ENCODE data around the gene SH3BGR. TPM values are rescaled to one million over a fixed set of nuclear protein-coding genes. Genes with fewer than 3 reads are reported as not detected.

SH3BGR gene
- total and polyA plus RNA-seq, 4 donors: 17.0 to 72.2 (median 39.8) TPM

DNA sequence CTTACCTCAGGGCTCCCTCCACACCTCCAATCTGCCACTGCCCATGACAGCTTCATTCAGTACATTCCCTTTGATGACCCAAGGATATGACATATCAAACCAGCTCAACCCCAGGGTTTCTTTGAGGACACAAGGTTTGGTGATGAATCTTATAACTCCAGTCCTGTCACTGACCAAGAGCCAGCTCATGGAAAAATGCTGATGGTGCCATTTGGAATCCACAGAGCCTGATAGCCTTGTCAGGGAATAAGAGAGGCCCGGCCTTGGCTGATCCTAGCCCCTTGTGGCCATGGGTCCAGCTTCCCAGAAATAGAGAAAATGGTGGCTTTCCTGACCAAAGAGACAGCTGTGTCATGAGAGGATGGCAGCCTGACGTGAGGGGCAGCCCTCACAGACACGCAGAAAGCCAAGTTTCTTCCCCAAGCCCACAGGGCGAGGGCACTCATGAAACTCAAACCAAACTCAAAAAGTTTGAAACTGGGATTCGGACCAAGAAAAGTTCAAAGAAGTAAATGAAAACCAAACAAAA is 75.4 kb downstream of the SH3BGR start:
- no peaks in the 10 kb centered on the region for H3K9me3 ChIP-seq (ENCODE audit: control insufficient read depth, low read length)
- ATAC-seq (ENCODE audit: low FRiP score) (no peak), DNase-seq (no peak)
- H3K27ac ChIP-seq (ENCODE audit: low read depth in 1 of 2, low read length in 2 of 2): no peak overlapping the region
- H3K4me3 ChIP-seq (ENCODE audit: low read length in 2 of 2): no peak overlapping the region
- no peaks in the 10 kb centered on the region for H3K4me1 ChIP-seq (ENCODE audit: control insufficient read depth in 1 of 2, insufficient read depth in 2 of 2, low read length in 2 of 2)
- WGBS, 2 donors: 82 to 86% methylated on average over 5 of the region's 5 CpGs
- intact Hi-C loops (cut with DNase I): no loop called here
- H3K27me3 ChIP-seq (ENCODE audit: control insufficient read depth in 1 of 2, insufficient read depth in 2 of 2, low read length in 1 of 2): no peaks in the 10 kb centered on the region
- H3K36me3 ChIP-seq (ENCODE audit: control insufficient read depth in 1 of 2, insufficient read depth in 2 of 2, low read length in 1 of 2): no peaks in the 10 kb centered on the region

GRCh38 chr21:39527664-39528381 is 76.1 kb downstream of the SH3BGR start:
- Histone ChIP-seq H3K4me3 (ENCODE audit: low read length in 2 of 2) (no peak overlapping the region), H3K9me3 (ENCODE audit: control insufficient read depth, low read length) (no peaks in the 10 kb centered on the region), H3K27me3 (ENCODE audit: control insufficient read depth in 1 of 2, insufficient read depth in 2 of 2, low read length in 1 of 2) (no peaks in the 10 kb centered on the region), H3K36me3 (ENCODE audit: control insufficient read depth in 1 of 2, insufficient read depth in 2 of 2, low read length in 1 of 2) (no peaks in the 10 kb centered on the region), H3K4me1 (ENCODE audit: control insufficient read depth in 1 of 2, insufficient read depth in 2 of 2, low read length in 2 of 2) (no peaks in the 10 kb centered on the region), H3K27ac (ENCODE audit: low read depth in 1 of 2, low read length in 2 of 2) (no peak overlapping the region)
- no peak for ATAC-seq (ENCODE audit: low FRiP score)
- 52 to 57% methylated on average over 8 of the region's 8 CpGs for WGBS, 2 donors
- intact Hi-C loops (cut with DNase I): no loop called here
- no peak for DNase-seq

DNA sequence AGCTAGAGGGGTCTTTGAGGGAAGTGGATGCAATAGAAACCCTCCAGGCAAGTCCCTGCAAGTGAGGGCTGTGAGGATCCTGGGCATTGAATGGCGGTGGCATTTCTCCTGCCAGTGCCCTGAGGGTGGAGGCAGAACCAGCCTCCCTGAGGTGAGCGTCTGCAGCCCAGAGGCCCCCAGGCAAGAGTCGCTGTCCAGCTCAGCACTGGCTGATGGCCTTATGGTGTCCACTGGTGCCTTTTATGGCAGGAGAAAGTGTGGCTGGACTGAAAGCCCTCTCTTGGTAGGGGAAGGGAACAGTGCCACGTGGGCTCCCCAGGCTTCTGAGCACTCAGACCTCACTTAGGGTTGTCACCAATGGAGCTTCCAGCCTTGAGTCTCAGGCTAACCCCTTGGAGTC is 77.3 kb downstream of the SH3BGR start:
- intact Hi-C loops (cut with DNase I): no loop called here
- H3K27me3 ChIP-seq (ENCODE audit: control insufficient read depth in 1 of 2, insufficient read depth in 2 of 2, low read length in 1 of 2): no peaks in the 10 kb centered on the region
- H3K4me3 ChIP-seq (ENCODE audit: low read length in 2 of 2): no peak overlapping the region
- 66 to 67% methylated on average over 4 of the region's 4 CpGs for WGBS, 2 donors
- no peaks in the 10 kb centered on the region for H3K9me3 ChIP-seq (ENCODE audit: control insufficient read depth, low read length)
- DNase-seq (no peak), ATAC-seq (ENCODE audit: low FRiP score) (no peak)
- H3K27ac ChIP-seq (ENCODE audit: low read depth in 1 of 2, low read length in 2 of 2): no peak overlapping the region
- no peaks in the 10 kb centered on the region for H3K36me3 ChIP-seq (ENCODE audit: control insufficient read depth in 1 of 2, insufficient read depth in 2 of 2, low read length in 1 of 2)
- H3K4me1 ChIP-seq (ENCODE audit: control insufficient read depth in 1 of 2, insufficient read depth in 2 of 2, low read length in 2 of 2): no peaks in the 10 kb centered on the region

GRCh38 chr21:39531064-39531463 is 79.3 kb downstream of the SH3BGR start:
- no peak for DNase-seq
- 58 to 60% methylated on average over 8 of the region's 8 CpGs for WGBS, 2 donors
- Histone ChIP-seq H3K4me1 (ENCODE audit: control insufficient read depth in 1 of 2, insufficient read depth in 2 of 2, low read length in 2 of 2) (no peaks in the 10 kb centered on the region), H3K27ac (ENCODE audit: low read depth in 1 of 2, low read length in 2 of 2) (no peak overlapping the region), H3K4me3 (ENCODE audit: low read length in 2 of 2) (no peak overlapping the region), H3K27me3 (ENCODE audit: control insufficient read depth in 1 of 2, insufficient read depth in 2 of 2, low read length in 1 of 2) (no peaks in the 10 kb centered on the region), H3K36me3 (ENCODE audit: control insufficient read depth in 1 of 2, insufficient read depth in 2 of 2, low read length in 1 of 2) (no peaks in the 10 kb centered on the region), H3K9me3 (ENCODE audit: control insufficient read depth, low read length) (no peaks in the 10 kb centered on the region)
- no peak for ATAC-seq (ENCODE audit: low FRiP score)
- intact Hi-C loops (cut with DNase I): no loop called here

DNA sequence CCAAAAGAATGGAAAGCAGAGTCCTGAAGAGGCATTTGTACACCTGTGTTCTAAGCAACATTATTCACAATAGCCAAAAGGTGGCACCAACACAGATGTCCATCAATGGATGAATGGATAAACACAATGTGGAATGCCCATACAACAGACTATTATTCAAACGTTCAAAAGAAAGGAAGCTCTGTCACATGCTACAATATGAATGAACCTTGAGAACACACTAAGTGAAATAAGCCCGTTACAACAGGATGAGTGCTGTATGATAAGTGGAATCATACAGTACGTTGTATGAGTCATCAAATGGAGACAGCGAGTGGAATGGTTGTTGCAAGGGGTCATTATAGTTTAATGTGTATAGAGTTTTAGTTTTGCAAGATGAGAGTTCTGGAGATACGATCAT is 80.1 kb downstream of the SH3BGR start:
- WGBS, 2 donors: 75 to 82% methylated on average over 5 of the region's 5 CpGs
- Histone ChIP-seq H3K9me3 (ENCODE audit: control insufficient read depth, low read length) (no peaks in the 10 kb centered on the region), H3K4me3 (ENCODE audit: low read length in 2 of 2) (no peak overlapping the region), H3K4me1 (ENCODE audit: control insufficient read depth in 1 of 2, insufficient read depth in 2 of 2, low read length in 2 of 2) (no peaks in the 10 kb centered on the region), H3K27ac (ENCODE audit: low read depth in 1 of 2, low read length in 2 of 2) (no peak overlapping the region), H3K36me3 (ENCODE audit: control insufficient read depth in 1 of 2, insufficient read depth in 2 of 2, low read length in 1 of 2) (no peaks in the 10 kb centered on the region), H3K27me3 (ENCODE audit: control insufficient read depth in 1 of 2, insufficient read depth in 2 of 2, low read length in 1 of 2) (no peaks in the 10 kb centered on the region)
- ATAC-seq (ENCODE audit: low FRiP score) (no peak), DNase-seq (no peak)
- intact Hi-C loops (cut with DNase I): no loop called here

DNA sequence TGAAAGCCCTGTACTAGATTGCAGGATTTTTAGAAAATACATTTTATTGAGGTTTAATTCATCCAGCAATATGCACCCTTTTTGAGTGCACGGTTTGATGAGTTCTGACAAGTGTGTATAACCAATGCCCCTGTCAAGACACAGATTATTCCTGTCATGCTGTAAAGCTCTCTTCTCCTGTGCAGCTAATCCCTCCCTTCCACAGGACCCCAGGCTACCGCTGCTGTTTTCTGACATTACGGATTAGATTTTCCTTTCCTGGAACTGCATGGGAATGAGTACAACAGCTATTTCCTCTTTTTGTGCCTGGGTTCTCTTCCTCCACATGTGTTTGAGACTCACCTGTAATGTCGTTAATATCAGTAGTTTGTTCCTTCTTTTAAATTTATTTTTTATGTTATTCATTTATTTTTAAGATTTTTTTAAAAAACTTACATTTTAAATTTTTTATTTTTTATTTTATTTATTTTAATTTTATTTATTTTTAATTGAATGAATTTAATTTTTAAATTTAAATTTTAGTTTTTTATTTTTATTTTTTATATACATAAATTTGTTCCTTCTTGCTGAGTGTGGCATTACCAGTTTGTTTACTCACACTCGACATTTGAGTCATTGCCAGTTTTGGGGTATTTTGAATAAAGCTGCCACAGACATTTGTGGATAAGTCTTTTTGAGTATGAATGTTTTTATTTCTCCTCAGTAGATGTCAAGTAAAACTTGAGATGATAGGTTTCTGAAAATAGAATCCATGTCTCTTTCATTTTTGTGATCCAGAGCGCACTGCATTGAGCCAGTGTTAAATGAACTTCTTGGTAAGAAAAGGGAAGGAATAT is 82.0 kb downstream of the SH3BGR start:
- DNase-seq (no peak), ATAC-seq (ENCODE audit: low FRiP score) (no peak)
- H3K36me3 ChIP-seq (ENCODE audit: control insufficient read depth in 1 of 2, insufficient read depth in 2 of 2, low read length in 1 of 2): no peaks in the 10 kb centered on the region
- H3K9me3 ChIP-seq (ENCODE audit: control insufficient read depth, low read length): no peaks in the 10 kb centered on the region
- no peak overlapping the region for H3K4me3 ChIP-seq (ENCODE audit: low read length in 2 of 2)
- H3K27ac ChIP-seq (ENCODE audit: low read depth in 1 of 2, low read length in 2 of 2): no peak overlapping the region
- intact Hi-C loops (cut with DNase I): no loop called here
- peaks cover 0 to 1% of the 10 kb centered on the region in 2 donors for H3K27me3 ChIP-seq (ENCODE audit: control insufficient read depth in 1 of 2, insufficient read depth in 2 of 2, low read length in 1 of 2)
- 70 to 76% methylated on average over 6 of the region's 6 CpGs for WGBS, 2 donors
- H3K4me1 ChIP-seq (ENCODE audit: control insufficient read depth in 1 of 2, insufficient read depth in 2 of 2, low read length in 2 of 2): no peaks in the 10 kb centered on the region

GRCh38 chr21:39535646-39536437 is 84.1 kb downstream of the SH3BGR start:
- H3K9me3 ChIP-seq (ENCODE audit: control insufficient read depth, low read length): no peaks in the 10 kb centered on the region
- intact Hi-C loops (cut with DNase I): no loop called here
- H3K27ac ChIP-seq (ENCODE audit: low read depth in 1 of 2, low read length in 2 of 2): no peak overlapping the region
- H3K27me3 ChIP-seq (ENCODE audit: control insufficient read depth in 1 of 2, insufficient read depth in 2 of 2, low read length in 1 of 2): peaks cover 0 to 1% of the 10 kb centered on the region in 2 donors
- H3K4me3 ChIP-seq (ENCODE audit: low read length in 2 of 2): no peak overlapping the region
- H3K4me1 ChIP-seq (ENCODE audit: control insufficient read depth in 1 of 2, insufficient read depth in 2 of 2, low read length in 2 of 2): no peaks in the 10 kb centered on the region
- H3K36me3 ChIP-seq (ENCODE audit: control insufficient read depth in 1 of 2, insufficient read depth in 2 of 2, low read length in 1 of 2): no peaks in the 10 kb centered on the region
- 87 to 88% methylated on average over 15 of the region's 15 CpGs for WGBS, 2 donors
- ATAC-seq (ENCODE audit: low FRiP score) (no peak), DNase-seq (no peak)

- Histone ChIP-seq H3K4me3 (ENCODE audit: low read length in 2 of 2) (no peak overlapping the region), H3K27me3 (ENCODE audit: control insufficient read depth in 1 of 2, insufficient read depth in 2 of 2, low read length in 1 of 2) (peaks cover 0 to 1% of the 10 kb centered on the region in 2 donors), H3K36me3 (ENCODE audit: control insufficient read depth in 1 of 2, insufficient read depth in 2 of 2, low read length in 1 of 2) (no peaks in the 10 kb centered on the region), H3K27ac (ENCODE audit: low read depth in 1 of 2, low read length in 2 of 2) (no peak overlapping the region), H3K9me3 (ENCODE audit: control insufficient read depth, low read length) (no peaks in the 10 kb centered on the region), H3K4me1 (ENCODE audit: control insufficient read depth in 1 of 2, insufficient read depth in 2 of 2, low read length in 2 of 2) (no peaks in the 10 kb centered on the region)
- intact Hi-C loops (cut with DNase I): no loop called here
- WGBS, 2 donors: 94 to 97% methylated on average over 6 of the region's 6 CpGs
- DNase-seq (no peak), ATAC-seq (ENCODE audit: low FRiP score) (no peak)
Observed at GRCh38 chr21:39536835-39537234, 85.1 kb downstream of the SH3BGR start.

All from aorta (tissue), 5 donors.